SU-DHL-6 (cell line): ENCODE measurements around the gene WWOX.

Source experiments
- EZH2phosphoT487 ChIP-seq: fragments of 200-600 bp; sonication (generic), shearing (Covaris generic); conservative IDR thresholded peaks from 2 replicates; pipeline ENCODE4 v1.6.1; 2018; ENCODE audit warnings: mild to moderate bottlenecking, antibody characterized with exemption, low read length, moderate library complexity, mixed read lengths
- TF ChIP-seq, protein P1 (sequence below): fragments of 200-600 bp; sonication (generic); IDR thresholded peaks from one replicate; pipeline ENCODE4 v1.5.1; 2017; ENCODE audit warnings: antibody characterized with exemption, mild to moderate bottlenecking, low read length, moderate library complexity; ENCODE audit not compliant: insufficient read depth, poor library complexity, severe bottlenecking

DNA sequence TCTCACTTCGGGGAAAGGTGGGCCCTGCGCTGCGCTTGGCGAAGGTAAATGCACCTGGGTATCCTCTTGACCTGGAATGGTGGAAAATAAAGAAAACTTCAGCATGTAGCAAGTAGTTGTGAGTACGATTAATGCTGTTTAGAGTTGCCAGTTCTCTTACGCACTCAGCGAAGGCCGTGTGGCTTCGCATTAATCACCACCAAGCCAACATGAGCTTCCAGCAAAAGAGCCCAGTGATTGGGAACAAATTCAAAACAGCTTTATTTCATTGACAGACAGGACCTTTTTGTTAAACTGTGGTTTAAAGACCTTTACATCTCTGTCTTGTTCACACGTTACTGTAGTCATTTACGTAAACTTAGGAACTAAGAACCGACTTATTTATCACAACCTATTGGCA lies 969.7 kb downstream of the WWOX start:
- TF ChIP-seq, protein P1, sequence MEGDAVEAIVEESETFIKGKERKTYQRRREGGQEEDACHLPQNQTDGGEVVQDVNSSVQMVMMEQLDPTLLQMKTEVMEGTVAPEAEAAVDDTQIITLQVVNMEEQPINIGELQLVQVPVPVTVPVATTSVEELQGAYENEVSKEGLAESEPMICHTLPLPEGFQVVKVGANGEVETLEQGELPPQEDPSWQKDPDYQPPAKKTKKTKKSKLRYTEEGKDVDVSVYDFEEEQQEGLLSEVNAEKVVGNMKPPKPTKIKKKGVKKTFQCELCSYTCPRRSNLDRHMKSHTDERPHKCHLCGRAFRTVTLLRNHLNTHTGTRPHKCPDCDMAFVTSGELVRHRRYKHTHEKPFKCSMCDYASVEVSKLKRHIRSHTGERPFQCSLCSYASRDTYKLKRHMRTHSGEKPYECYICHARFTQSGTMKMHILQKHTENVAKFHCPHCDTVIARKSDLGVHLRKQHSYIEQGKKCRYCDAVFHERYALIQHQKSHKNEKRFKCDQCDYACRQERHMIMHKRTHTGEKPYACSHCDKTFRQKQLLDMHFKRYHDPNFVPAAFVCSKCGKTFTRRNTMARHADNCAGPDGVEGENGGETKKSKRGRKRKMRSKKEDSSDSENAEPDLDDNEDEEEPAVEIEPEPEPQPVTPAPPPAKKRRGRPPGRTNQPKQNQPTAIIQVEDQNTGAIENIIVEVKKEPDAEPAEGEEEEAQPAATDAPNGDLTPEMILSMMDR: no peak
- no peak for TF ChIP-seq EZH2phosphoT487
